ENCODE measurements around the gene LACTB. TPM values are rescaled to one million over a fixed set of nuclear protein-coding genes. Genes with fewer than 3 reads are reported as not detected.

Gene LACTB
- total RNA-seq, 2 experiments from 2014 or later, result 6.9 to 7.9 TPM

DNA sequence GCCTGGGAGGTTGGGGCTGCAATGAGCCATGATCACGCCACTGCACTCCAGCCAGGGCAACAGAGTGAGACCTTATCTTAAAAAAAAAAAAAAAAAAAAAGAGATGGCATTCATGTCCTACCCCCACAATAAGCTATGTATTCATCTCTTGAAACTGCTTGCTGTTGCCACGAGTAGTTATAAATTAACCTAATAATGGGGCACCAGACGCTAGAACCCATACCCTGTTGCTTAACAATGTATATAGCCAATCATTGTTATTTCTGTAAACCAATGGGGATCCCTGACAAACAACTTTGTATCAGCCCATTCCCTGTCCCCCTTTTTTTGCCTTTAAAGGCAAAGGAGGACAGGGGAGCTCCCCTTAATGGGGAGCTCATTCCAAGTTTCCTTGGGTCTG, 2.8 kb upstream of the LACTB start:
- H3K4me1 Mint-ChIP-seq, result peaks cover 15% of the 10 kb centered on the region
- peaks cover 2% of the 10 kb centered on the region for H3K27me3 Mint-ChIP-seq
- H3K9me3 Mint-ChIP-seq, result peaks cover 23% of the 10 kb centered on the region
- H3K27ac Mint-ChIP-seq, result no peak overlapping the region
- peaks cover 16% of the 10 kb centered on the region for H3K36me3 Mint-ChIP-seq (ENCODE audit: low read depth)
- DNase-seq, result no peak
- CTCF ChIA-PET, result interaction anchor here (3.1 kb wide), 1 partner anchor 71 kb away, joined by 12 read pairs; no protein-coding TSS in a partner anchor
- POLR2A ChIA-PET, result no interaction called here
- H3K4me3 Mint-ChIP-seq, result no peak overlapping the region

DNA sequence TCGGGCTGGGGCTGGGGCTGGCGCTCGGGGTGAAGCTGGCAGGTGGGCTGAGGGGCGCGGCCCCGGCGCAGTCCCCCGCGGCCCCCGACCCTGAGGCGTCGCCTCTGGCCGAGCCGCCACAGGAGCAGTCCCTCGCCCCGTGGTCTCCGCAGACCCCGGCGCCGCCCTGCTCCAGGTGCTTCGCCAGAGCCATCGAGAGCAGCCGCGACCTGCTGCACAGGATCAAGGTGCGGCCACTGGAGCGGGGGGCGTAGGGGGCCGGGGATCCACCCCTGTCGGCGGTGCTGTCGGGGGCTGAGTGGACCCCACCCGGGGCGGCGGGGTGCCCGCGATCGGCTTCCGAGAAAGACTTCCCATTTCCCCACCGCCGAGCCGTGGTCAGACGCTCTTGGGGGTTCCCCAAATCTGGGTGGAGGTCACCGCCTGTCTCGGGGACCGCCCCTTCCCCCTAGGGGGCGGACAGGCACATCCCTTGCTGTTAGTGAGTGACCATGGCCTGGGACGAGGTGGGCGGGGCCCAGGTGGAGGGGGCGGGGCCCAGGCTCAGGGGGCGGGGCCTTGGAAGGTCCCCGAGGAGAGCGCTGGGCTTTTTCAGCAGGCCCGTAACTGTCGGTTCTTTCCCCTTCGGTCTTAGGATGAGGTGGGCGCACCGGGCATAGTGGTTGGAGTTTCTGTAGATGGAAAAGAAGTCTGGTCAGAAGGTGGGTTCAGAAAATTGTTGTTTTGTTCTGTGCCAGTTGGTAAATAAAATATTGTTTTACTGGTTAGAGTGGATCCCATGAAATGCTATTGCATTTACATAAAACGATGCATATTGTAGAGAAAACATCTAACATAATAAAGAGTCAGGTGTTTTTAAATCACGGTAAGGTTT, 578 bp downstream of the LACTB start:
- peak; percentile 82 for DNase-seq
- Mint-ChIP-seq H3K27me3 (peaks cover 2% of the 10 kb centered on the region), H3K9me3 (peaks cover 23% of the 10 kb centered on the region), H3K27ac (peak overlapping the region; percentile 86), H3K4me3 (peak overlapping the region; percentile 91), H3K36me3 (ENCODE audit: low read depth) (peaks cover 20% of the 10 kb centered on the region), H3K4me1 (peaks cover 15% of the 10 kb centered on the region)
- CTCF ChIA-PET, result no interaction called here
- POLR2A ChIA-PET, result no interaction called here

DNA sequence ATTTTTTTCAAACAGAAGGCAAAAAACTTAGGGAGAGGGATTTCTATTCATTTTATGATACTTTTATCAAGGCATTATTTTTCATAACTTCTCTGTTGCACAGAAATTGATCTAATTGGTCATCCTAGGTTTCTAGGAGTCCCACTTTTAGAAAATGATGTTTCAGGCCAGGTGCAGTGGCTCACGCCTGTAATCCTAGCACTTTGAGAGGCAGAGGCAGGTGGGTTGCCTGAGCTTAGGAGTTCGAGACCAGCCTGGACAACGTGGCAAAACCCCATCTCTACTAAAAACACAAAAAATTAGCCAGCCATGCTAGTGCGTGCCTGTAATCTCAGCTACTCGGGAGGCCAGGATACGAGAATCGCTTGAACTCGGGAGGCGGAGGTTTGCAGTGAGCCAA, 2.8 kb downstream of the LACTB start:
- H3K27me3 Mint-ChIP-seq, result peaks cover 2% of the 10 kb centered on the region
- CTCF ChIA-PET, result no interaction called here
- H3K9me3 Mint-ChIP-seq, result peaks cover 16% of the 10 kb centered on the region
- no peak overlapping the region for H3K4me3 Mint-ChIP-seq
- H3K27ac Mint-ChIP-seq, result no peak overlapping the region
- H3K36me3 Mint-ChIP-seq (ENCODE audit: low read depth), result peaks cover 18% of the 10 kb centered on the region
- peaks cover 15% of the 10 kb centered on the region for H3K4me1 Mint-ChIP-seq
- no peak for DNase-seq
- POLR2A ChIA-PET, result no interaction called here

DNA sequence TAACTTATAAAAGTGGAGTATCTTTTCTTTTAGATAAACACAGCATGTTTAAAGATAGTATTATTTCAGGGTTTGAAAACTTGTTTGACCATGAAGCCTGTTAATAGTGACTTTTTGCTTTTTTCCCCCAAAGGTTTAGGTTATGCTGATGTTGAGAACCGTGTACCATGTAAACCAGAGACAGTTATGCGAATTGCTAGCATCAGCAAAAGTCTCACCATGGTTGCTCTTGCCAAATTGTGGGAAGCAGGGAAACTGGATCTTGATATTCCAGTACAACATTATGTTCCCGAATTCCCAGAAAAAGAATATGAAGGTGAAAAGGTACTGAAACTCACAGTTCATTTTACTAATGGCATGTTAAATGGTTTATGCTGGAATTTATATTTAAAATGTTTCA, 5.1 kb downstream of the LACTB start:
- no peak overlapping the region for H3K4me3 Mint-ChIP-seq
- H3K27me3 Mint-ChIP-seq, result no peaks in the 10 kb centered on the region
- POLR2A ChIA-PET, result no interaction called here
- no peak overlapping the region for H3K27ac Mint-ChIP-seq
- DNase-seq, result no peak
- H3K36me3 Mint-ChIP-seq (ENCODE audit: low read depth), result peaks cover 6% of the 10 kb centered on the region
- peaks cover 9% of the 10 kb centered on the region for H3K4me1 Mint-ChIP-seq
- CTCF ChIA-PET, result interaction anchor here (1.4 kb wide), 1 partner anchor 26 kb away, joined by 3 read pairs; no protein-coding TSS in a partner anchor
- H3K9me3 Mint-ChIP-seq, result no peaks in the 10 kb centered on the region

DNA sequence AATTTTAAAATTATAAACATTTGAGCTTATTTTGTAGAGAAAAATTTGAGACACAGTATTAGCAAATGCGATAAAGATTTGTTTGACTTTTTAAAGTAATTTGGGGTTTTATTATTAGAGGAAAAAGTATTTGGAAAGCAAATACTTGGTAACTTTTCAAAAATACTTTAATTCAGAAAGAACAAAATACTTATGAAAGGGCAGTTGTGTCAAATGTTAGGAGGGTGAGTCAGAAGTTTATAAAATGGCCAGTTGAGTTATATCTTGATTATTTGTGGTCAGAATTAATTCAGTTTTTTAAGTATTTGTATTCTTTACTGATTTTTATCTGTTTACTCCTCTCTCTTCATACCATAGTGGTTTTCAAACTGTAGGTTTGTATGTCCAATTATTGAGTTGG, 12.1 kb downstream of the LACTB start:
- ChIA-PET CTCF (interaction anchor here (0.7 to 1.0 kb wide), 2 partner anchors 15 to 23 kb away, joined by 3 read pairs; partner anchors contain the start of gene RPS27L), POLR2A (no interaction called here)
- Mint-ChIP-seq H3K27ac (no peak overlapping the region), H3K36me3 (ENCODE audit: low read depth) (peaks cover 3% of the 10 kb centered on the region), H3K4me1 (peaks cover 2% of the 10 kb centered on the region), H3K27me3 (no peaks in the 10 kb centered on the region), H3K4me3 (no peak overlapping the region), H3K9me3 (no peaks in the 10 kb centered on the region)
- DNase-seq, result no peak

DNA sequence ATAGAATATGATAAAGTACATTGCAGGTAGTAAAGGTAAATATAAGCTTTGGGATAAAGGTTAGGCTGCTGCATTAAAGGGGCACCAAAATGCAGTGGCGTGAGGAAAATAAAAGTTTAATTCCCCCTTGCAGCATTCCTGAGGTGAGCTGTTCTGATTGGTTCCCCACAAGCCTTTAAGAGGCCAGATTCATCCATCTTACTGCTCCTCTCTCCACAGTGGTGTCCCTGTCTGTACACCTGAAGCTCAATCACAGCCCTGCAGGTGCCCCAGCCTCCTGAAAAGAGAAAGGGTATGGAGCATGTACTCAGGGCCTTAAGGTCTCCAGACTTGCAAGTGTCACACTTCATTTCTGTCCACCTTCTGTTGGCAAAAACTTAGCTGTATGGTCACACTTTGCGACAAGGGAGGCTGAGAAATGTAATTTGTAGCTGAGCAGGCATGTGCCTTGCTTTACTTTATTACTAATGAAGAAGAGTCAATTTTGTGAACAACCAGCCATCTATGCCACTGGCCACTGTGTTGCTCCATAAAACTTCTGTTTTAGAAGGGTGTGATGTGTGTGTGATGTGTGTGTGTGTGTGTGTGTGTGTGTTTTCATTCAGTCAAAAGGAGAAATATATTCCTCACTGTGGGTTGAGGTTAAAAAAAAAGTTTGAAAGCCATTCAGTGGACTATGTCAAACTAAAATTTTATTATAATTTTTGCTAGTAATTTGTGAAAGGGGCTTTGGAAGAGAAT, 12.8 kb downstream of the LACTB start:
- no peak overlapping the region for H3K27ac Mint-ChIP-seq
- ChIA-PET POLR2A (no interaction called here), CTCF (interaction anchor here (0.7 to 1.0 kb wide), 2 partner anchors 14 to 23 kb away, joined by 3 read pairs; partner anchors contain the start of gene RPS27L)
- peaks cover 2% of the 10 kb centered on the region for H3K4me1 Mint-ChIP-seq
- H3K27me3 Mint-ChIP-seq, result no peaks in the 10 kb centered on the region
- no peak overlapping the region for H3K4me3 Mint-ChIP-seq
- H3K36me3 Mint-ChIP-seq (ENCODE audit: low read depth), result peaks cover 3% of the 10 kb centered on the region
- no peaks in the 10 kb centered on the region for H3K9me3 Mint-ChIP-seq
- DNase-seq, result no peak

DNA sequence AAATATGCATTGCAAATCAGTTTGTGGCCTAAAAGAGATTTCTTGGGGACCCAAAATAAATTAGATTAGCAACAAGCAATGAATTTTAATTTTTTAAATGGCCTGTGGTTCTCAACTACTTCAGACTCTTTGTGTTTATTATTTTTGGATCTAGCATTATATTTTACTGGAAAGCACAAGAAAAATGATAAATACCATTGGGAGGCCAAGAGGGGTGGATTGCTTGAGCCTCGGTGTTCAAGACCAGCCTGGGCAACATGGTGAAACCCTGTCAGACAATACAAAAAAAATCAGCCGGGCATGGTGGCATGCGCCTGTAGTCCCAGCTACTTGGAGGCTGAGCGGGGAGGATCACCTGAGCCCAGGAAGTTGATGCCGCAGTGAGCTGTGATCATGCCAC, 13.6 kb downstream of the LACTB start:
- no peaks in the 10 kb centered on the region for H3K27me3 Mint-ChIP-seq
- ChIA-PET CTCF (interaction anchor here (0.7 to 0.9 kb wide), 3 partner anchors 110 to 278 kb away, joined by 3 read pairs; no protein-coding TSS in a partner anchor), POLR2A (no interaction called here)
- no peaks in the 10 kb centered on the region for H3K9me3 Mint-ChIP-seq
- H3K4me1 Mint-ChIP-seq, result peaks cover 2% of the 10 kb centered on the region
- H3K27ac Mint-ChIP-seq, result no peak overlapping the region
- H3K36me3 Mint-ChIP-seq (ENCODE audit: low read depth), result peaks cover 3% of the 10 kb centered on the region
- DNase-seq, result no peak
- no peak overlapping the region for H3K4me3 Mint-ChIP-seq

DNA sequence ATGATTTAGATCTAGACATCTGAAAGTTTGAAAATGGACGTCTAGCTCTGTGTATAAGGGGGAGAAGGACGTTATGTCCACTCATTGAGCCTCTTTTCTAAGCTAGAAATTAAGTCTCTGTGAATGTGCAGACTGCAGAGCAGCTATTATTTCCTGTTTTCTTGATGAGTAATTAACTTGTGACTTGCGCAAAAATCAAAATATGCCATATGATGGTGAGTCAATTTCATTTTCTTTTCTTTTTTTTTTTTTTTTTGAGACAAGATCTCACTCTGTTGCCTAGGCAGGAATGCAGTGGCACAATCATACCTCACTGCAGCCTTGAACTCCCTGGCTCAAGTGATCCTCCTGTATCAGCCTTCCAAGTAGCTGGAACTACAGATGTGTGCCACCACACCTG, 14.1 kb downstream of the LACTB start:
- ChIA-PET CTCF (interaction anchor here (0.7 to 0.9 kb wide), 3 partner anchors 110 to 277 kb away, joined by 3 read pairs; no protein-coding TSS in a partner anchor), POLR2A (no interaction called here)
- H3K4me3 Mint-ChIP-seq, result no peak overlapping the region
- no peak for DNase-seq
- no peak overlapping the region for H3K27ac Mint-ChIP-seq
- peaks cover 2% of the 10 kb centered on the region for H3K4me1 Mint-ChIP-seq
- H3K36me3 Mint-ChIP-seq (ENCODE audit: low read depth), result peaks cover 3% of the 10 kb centered on the region
- no peaks in the 10 kb centered on the region for H3K27me3 Mint-ChIP-seq
- no peaks in the 10 kb centered on the region for H3K9me3 Mint-ChIP-seq

DNA sequence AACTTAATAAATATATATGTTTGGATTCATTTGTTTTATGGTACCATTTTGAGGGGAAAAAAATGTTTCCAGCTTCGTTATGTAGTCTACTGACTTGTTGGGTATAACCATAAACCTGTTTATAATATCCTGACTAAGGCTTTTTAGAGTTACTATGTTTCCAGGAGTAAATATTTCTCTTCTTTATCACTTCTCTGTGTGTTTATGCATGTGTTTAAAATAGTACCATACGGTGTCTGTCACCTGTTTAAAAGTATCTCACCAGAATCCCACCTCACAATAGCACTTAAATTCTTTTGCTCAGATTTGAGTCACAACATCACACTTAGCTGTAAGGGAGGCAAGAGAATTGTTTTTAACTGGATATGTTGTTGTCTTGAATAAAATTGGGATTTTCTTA, 15.1 kb downstream of the LACTB start:
- CTCF ChIA-PET, result interaction anchor here (1.6 kb wide), 1 partner anchor 11 kb away, joined by 4 read pairs; no protein-coding TSS in a partner anchor

DNA sequence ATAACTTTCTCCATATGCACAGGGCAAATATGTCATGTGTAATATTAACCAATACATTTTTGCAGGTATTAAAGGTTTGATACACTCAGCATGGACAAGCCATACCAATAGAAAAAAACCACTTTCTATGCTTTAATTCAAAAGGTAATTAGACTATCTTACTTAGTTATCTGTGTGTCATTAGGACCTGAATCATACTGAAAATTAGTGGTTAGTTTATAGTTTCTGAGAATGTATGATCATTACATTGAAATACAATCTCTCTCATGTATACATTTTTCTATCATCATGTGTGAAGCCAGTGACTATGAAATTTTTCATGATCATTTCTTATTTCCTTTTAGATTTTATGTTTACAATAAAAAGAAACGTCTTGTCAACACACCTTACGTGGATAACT, 19.3 kb downstream of the LACTB start:
- Mint-ChIP-seq H3K36me3 (ENCODE audit: low read depth) (peaks cover 29% of the 10 kb centered on the region), H3K27ac (no peak overlapping the region), H3K4me3 (no peak overlapping the region), H3K9me3 (no peaks in the 10 kb centered on the region), H3K27me3 (no peaks in the 10 kb centered on the region), H3K4me1 (peaks cover 2% of the 10 kb centered on the region)
- POLR2A ChIA-PET, result no interaction called here
- CTCF ChIA-PET, result no interaction called here
- DNase-seq, result no peak

More for the DNA sequence above, 15.1 kb downstream of the LACTB start:
- Mint-ChIP-seq H3K4me3 (no peak overlapping the region), H3K4me1 (peaks cover 2% of the 10 kb centered on the region), H3K27me3 (no peaks in the 10 kb centered on the region), H3K36me3 (ENCODE audit: low read depth) (peaks cover 8% of the 10 kb centered on the region), H3K9me3 (no peaks in the 10 kb centered on the region), H3K27ac (no peak overlapping the region)
- POLR2A ChIA-PET, result no interaction called here
- no peak for DNase-seq

DNA sequence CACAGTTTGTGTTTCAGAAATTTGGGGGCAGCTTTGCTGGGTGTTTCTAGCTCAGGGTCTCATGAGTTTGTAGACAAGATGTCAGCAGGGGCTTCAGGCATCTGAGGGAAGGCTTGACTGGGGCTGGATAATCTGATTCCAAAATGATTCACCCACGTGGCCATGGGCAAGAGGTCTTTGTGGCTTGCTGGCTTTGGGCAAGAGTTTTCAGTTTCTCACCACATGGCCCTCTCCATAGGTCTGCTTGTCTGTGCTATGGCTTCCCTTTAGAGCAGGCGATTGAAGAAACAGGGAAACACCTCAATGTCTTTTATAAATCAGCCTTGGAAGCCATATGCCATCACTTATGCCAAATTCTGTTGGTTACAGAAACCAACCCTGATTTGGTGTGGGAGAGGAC, 23.8 kb downstream of the LACTB start:
- DNase-seq, result no peak

DNA sequence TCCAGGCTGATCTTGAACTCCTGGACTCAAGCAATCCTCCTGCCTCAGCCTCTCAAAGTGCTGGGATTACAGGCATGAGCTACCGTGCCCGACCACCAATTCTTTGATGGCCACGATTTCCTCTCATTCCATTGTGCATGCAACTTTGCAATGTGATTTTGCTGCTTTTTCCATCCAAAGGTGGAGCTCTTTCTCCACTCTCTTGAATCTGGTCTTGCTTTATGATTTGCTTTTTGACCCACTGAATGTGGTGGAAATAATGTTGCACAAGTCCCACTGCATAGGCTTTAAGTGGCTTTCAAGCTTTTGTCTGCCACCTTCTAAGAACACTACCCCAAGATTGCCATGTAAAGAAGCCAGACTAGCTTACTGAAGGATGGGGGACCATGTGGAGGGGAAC, 25.0 kb downstream of the LACTB start:
- POLR2A ChIA-PET, result no interaction called here
- H3K4me3 Mint-ChIP-seq, result no peak overlapping the region

More for the DNA sequence above, 23.8 kb downstream of the LACTB start:
- no peaks in the 10 kb centered on the region for H3K9me3 Mint-ChIP-seq
- ChIA-PET POLR2A (no interaction called here), CTCF (no interaction called here)
- no peak overlapping the region for H3K4me3 Mint-ChIP-seq
- H3K27me3 Mint-ChIP-seq, result no peaks in the 10 kb centered on the region
- H3K27ac Mint-ChIP-seq, result no peak overlapping the region
- peaks cover 44% of the 10 kb centered on the region for H3K36me3 Mint-ChIP-seq (ENCODE audit: low read depth)
- no peaks in the 10 kb centered on the region for H3K4me1 Mint-ChIP-seq

DNA sequence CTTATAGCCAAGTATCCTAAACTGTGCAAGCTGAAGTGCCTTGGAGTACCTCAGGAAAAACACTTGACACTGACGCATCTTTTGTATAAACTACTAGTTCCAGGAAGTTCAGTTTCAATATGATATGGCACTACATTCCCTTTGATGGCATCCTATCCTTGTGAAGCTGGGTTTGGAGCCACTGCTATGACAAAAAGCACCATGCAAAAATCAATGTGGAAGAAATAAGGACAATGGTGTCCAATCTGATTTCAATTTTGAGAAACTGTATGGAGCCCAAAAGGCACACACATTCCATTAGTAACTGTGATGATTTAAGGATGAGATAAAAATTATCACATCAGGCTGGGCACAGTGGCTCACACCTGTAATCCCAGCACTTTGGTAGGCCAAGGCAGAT, 30.0 kb downstream of the LACTB start:
- H3K4me1 Mint-ChIP-seq, result peaks cover 29% of the 10 kb centered on the region
- no peak overlapping the region for H3K4me3 Mint-ChIP-seq
- ChIA-PET CTCF (no interaction called here), POLR2A (no interaction called here)
- H3K9me3 Mint-ChIP-seq, result peaks cover 2% of the 10 kb centered on the region
- H3K27ac Mint-ChIP-seq, result no peak overlapping the region
- no peaks in the 10 kb centered on the region for H3K27me3 Mint-ChIP-seq
- peaks cover 51% of the 10 kb centered on the region for H3K36me3 Mint-ChIP-seq (ENCODE audit: low read depth)
- DNase-seq, result no peak

More for the DNA sequence above, 25.0 kb downstream of the LACTB start:
- Mint-ChIP-seq H3K36me3 (ENCODE audit: low read depth) (peaks cover 45% of the 10 kb centered on the region), H3K9me3 (peaks cover 2% of the 10 kb centered on the region), H3K27ac (no peak overlapping the region), H3K4me1 (peaks cover 3% of the 10 kb centered on the region), H3K27me3 (no peaks in the 10 kb centered on the region)
- no peak for DNase-seq
- CTCF ChIA-PET, result interaction anchor here (1.0 to 2.7 kb wide), 4 partner anchors 9 to 28 kb away, joined by 3 to 7 read pairs (median 4); partner anchors contain the start of gene RPS27L

Measured in activated CD4-positive, alpha-beta T cell treated with anti-CD3 and anti-CD28 coated beads, Interleukin-2, amount 10 ng/mL, durations not matched to agents 7 days and 5 days (primary cell).